Tongue (tissue), 2 donors: ENCODE measurements around the gene MAP4K5. TPM values are rescaled to one million over a fixed set of nuclear protein-coding genes. Genes with fewer than 3 reads are reported as not detected.

Experiments used
- DNase-seq: peaks from one replicate; pipeline ENCODE4 v3.0.0-alpha.2; 2015
- total RNA-seq: library from RNA; depleted of rRNA; stranded (reverse); fragments of >200 nt; gene quantifications from one replicate; pipeline ENCODE4 v1.2.3, GENCODE V29; 2014

The MAP4K5 gene
- total RNA-seq, 1 donor from 2014 or later, result 128 TPM

DNA sequence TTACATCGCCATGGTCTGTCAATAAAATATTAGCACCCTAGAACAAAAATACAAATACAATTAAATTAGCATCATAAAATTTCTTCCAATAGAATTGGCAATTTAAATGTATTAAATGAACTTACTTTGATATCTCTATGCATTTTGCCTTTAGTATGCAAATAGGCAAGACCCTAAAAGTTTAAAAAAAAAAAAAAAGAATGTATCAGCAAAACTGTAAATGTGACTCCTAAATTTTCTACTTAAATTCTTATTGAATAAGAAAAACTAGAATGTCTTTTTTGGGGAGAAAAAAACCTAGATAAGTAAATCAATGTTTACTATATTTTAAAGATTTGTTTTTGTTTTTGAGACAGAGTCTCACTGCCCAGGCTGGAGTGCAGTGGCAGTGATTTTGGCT is 56.2 kb downstream of the MAP4K5 start:
- DNase-seq, result no peak

DNA sequence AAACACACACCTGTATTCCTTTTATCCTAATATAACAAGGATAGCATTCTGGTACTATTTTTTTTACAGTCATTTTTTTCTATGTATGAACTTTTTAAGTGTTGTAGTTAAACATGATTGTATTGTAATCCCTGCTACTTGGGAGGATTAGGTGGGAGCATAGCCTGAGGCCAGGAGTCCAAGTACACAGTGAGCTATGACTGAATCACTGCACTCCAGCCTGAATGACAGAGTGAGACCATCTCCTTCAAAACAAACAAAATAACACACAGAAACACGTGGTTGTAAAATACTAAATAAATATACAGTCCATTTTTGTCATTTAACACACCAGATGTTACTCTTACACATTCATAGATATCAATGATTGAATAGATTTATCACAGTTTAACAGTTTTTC is 56.9 kb downstream of the MAP4K5 start:
- peak; percentile 18 for DNase-seq

DNA sequence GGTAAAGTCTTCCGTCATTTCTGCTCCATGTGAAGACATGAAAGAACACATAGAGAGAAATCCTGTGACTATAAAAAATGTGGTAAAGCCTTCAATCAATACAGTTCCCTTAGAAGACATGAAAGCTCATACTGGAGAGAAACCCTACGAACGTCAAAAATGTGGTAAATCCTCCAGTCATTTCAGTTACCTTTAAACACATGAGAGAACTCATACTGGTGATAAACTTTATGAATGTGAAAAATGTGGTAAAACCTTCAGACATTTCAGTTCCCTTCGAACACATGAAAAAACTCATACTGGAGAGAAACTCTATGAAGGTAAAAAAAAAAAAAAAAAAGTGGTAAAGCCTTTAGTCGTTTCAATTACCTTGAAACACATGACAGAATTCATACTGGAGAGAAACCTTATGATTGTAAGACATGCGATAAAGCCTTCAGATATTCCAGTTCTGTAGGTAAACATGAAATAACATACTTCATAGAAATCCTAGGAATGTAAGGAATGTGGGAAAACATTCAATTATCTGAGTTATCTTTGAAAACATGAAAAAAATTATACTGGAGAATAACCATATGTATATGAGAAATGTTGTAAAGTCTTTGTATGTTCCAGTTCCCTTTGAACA is 60.4 kb downstream of the MAP4K5 start:
- DNase-seq, result no peak

DNA sequence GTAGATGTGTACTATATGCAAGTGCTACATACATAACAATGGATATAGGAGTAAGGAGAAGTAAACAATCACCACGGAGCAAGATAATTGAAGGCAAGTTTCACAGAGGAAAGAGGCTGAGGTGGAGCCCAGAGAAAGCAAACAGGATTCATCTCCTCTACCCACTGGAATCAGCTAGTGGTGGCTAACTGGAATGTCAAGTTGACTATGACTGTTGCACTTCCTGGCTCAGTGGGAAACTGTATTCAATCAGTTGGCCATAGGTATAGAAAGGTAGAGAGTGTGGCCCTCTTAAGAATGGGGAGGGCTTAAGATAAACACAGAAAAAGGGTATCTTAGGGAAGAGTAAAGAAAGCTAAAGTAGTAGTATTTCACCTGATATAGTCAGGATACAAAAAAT is 62.4 kb downstream of the MAP4K5 start:
- DNase-seq, result no peak

DNA sequence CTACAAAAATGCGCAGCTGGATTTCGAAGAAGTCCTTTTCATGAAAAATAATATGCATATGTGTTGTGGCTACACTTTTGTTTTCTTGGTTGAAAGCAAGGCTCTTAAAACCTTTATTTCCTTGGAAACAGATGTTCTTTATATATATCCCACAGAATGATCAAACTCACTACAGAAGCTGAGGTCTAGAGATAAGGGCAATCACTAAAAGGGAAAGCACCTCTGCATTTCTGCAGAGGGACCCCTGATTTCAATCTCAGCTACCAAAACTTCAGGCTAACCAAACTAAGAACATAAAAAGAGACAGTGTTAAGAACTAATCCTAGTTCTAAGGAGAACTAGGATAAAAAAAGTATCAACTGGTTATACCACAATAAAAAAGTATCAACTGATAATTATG is 70.3 kb downstream of the MAP4K5 start:
- DNase-seq, result no peak

DNA sequence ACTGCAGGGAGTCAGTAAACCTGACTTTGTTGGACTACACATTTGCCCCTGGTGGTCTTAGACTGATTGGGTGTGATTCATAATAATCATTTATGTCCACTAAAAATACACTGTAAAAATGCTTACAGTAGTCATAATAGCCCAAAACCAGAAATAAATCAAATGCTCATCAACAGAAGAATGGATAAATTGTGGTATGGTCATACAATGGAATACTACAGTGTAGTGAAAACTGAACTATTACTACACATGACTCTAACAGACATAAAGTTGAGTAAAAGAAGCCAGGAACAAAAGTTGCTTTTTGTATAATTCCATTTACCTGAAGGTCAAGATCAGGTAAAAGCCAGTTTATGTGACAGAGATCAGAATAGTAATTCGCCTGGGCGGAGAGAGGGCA is 78.5 kb downstream of the MAP4K5 start:
- DNase-seq, result no peak

DNA sequence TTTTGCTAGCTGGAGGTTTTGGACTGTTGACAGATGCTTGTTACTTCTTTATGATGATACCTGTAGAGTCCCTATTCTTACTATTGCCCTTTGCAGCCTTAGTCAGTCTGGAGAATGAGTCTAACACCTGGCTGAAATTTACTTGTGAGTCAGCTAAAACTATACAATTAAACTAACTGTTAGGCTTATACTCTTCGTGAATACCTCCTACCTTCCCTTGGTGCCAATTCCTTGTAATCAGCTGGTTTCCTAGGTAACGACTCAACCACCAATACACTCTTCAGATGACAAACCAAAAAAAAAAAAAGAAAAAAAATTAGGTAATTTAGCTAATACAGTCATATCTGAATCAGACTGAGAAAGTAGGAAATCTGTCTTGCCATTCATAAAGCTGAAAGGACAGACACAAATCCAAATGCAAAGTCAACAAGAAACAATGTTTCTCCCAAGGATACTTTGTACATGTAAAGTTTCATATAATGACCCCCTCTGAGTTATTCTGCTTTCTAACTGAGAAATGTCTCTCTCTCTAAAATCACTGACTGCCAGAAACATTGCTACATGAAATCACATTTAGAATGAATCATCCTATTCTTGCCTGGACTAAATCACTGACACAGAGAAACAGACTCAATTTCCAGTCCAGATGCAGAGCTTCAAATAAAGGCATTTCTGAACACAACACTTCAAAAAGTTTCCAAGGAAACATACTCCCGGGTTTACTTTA is 79.2 kb downstream of the MAP4K5 start:
- peak; percentile 56 for DNase-seq

DNA sequence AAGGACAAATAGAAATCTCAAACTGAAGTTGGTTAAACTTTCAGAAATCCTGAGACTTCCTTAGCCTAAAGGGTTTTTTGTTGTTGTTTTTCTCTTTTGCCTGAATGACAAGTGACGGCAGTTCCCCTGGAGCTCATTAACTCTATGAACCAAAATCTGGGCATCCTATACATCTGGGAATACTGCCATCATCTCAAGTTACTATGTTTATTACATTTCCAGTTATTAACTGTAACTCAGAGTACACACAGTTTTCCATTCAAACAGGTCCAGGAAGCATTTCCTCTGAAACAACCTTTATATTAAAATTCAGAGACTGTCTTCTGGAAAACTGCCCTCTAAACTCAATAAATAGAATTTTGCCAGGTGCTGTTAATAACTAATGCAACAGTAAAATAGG is 80.1 kb downstream of the MAP4K5 start:
- DNase-seq, result peak; percentile 18

DNA sequence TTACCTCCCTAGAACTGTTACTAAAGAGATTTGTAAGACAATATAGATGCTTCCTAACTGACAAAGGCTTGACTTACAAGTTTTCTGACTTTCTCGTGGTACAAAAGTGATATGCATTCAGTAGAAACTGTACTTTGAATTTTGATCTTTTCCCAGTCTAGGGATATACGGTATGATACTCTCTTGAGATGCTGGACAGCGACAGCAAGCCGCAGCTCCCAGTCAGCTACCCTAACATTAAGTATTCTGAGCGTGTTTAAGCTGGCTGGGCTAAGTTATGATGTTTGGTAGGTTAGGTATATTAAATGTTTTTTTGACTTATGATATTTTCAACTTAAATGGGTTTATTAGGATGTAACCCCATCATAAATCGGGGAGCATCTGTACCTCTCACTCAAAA is 80.5 kb downstream of the MAP4K5 start:
- no peak for DNase-seq

DNA sequence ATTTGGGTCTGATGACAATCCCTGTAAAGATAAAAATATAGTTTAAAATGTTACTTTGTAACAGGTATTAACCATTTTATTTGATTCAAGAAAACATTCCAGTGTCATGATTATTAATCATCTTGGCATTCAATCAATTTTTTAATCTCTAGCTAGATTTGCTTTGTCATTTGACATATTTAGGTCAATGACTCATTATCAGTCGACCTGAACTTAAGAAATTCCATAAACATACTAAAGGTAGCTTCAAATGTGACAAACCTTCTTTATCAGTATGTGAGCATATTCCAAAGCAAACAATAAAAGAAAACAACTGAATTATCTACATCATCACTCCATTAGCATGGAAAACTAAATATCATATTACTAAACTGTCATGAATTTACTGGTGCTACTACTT is 84.9 kb downstream of the MAP4K5 start:
- DNase-seq, result no peak

DNA sequence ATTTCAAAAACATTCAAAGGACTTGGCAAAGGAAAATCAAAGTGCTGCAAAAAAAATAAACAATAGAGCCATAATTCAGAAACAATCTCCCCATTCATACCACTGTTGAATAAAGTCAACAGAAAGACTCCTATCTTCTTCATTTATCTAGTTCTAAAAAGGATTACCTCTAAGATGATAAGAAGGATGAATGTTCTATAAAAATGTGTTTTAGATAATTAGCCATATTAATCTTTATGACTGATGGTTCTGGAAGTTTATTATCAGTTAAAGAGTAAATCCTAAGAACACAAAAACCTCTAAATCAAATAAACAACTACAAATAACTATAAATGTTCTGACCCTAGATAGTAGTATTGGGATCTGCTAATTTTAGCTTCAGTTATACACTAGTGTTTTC is 97.8 kb downstream of the MAP4K5 start:
- DNase-seq, result no peak

DNA sequence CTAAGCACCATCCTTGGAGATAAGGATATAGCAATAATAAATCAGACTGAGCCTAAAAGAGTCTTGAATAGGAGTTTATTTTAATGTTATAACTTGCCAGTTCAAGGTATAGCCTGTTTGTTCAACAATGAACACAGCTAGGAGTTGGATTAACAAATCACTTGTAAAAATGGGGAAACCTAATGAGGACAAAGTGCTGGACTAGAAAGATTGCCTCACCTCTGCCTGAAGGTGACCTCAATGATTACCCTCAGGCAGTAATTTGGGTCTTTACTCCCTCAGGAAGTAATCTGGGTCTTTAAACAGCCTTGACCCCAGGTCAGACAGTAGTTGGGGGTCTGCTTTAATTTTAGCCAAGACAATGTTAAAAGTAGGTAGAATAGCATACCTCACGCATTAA is 100.2 kb downstream of the MAP4K5 start:
- DNase-seq, result no peak

DNA sequence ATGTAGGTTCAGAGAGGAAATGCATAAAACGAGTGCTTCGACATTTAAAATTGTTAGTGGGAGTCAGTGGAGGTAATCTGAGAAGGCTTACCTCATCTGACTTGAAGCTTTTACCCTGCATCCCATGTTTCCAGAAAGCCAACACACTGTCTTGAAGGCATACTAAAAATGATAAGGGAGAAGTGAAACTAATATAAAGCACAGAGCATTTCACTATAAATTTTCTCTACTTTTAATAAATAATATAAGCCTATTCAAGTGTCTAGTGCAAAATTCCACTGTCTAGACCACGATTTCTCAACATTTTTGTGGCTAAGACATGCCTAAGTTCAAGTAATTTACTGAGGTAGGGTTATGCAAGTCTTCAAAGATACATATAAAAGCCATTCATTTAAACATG is 106.6 kb downstream of the MAP4K5 start:
- DNase-seq, result no peak

DNA sequence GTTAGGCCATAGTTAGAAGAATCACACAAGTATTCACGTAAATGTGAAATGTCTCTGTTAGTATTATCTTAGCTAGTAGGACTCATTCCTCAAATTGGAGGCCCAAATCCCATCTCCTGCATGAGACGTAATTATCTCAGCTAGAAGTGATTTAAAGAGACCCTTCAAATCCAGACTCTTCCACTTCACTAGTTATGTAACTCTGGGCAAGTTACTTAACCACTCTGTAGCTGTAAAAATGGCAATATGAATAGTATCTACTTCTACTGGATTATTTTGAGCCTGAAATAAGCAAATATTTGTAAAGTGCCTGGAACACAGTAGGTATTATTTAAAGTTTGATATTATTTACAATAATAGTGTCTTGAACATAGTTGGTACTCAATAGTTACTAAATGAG is 107.3 kb downstream of the MAP4K5 start:
- DNase-seq, result no peak

DNA sequence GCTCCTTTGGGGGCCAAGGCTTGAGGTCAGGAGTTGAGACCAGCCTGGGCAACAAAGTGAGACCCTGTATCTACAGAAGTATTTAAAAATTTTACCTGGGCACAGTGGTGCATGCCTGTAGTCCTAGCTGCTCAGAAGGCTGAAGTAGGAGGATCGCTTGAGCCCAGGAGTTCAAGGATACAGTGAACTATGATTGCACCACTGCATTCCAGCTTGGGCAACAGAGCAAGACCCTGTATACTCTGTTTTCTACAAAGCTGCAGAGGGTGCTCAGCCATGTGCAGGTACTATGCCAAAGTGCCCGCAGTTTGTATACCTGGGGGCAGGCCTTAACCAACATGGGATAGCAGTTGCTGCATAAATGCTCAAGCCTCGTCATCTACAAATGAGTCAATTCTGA is 108.8 kb downstream of the MAP4K5 start:
- DNase-seq, result no peak

DNA sequence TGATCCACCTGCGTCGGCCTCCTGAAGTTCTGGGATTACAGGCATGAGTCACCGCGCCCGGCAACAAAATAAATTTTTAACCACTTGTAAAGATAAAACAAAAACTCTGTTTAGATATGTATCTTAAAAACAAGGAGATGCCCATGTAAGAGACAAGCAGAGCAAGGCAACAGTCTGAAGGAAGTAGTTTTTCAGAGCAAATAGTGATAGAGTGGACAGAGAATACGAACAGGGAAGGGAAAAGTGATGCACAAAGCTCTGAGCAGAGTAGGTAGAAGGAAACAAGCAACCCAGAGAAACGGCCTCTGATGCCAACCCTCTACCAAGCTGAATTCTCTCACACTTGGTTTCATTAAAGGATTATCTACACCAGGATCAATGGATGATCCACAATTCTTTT is 110.9 kb downstream of the MAP4K5 start:
- DNase-seq, result no peak

DNA sequence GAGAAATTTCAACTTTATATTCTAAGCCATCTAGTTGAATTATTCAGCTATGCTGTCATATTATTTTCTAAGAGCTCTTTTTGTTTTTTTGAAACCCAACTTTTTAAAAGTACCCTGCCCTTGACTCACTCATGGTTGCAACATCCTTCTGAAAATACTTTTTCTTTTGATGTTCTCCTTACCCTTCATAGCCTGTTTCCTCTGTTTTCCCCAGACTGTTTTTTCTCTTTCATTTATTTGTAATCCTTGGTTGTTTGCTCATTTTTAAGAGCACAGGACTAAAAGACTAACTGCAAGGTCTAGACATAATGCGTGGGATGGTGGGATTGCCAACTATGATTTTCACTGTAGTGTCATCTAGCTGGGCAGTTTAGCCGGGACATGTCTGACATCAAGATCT is 114.5 kb downstream of the MAP4K5 start:
- DNase-seq, result no peak

DNA sequence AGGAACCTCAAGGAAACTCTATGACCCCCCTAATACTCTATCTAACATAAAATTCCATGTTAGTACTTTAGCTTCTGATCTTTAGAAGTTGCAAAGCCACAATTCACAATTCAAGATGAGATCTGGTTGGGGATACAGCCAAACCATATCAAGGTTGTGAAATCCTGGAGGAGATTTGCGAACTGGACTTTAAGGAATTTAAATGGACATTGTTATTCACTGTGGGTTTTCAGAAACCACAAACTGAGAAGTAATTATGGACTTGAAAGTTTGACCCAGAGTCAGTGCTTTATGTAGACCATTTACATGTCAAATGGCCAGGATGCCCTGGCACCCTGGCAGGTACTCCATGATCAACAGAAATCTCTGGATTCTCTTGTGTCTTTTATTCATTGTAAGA is 121.4 kb downstream of the MAP4K5 start:
- DNase-seq, result no peak

DNA sequence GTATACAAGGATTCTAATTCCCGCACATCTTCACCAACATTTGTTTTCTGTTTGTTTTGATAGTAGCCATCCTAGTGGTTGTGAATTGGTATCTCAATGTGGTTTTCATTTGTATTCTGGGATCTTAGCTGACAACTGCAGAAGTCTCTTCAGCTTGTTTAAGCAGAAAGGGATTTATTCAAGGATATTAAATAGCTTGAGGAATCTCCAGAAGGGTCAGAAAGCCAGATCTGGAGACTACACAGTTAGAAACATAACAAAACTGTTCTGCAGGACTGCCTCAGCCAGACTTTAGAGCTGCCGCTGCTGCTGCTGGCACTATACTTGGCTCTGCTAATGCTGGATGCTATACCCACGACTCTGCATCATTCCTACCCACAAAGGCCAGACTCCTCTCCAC is 122.3 kb downstream of the MAP4K5 start:
- no peak for DNase-seq

DNA sequence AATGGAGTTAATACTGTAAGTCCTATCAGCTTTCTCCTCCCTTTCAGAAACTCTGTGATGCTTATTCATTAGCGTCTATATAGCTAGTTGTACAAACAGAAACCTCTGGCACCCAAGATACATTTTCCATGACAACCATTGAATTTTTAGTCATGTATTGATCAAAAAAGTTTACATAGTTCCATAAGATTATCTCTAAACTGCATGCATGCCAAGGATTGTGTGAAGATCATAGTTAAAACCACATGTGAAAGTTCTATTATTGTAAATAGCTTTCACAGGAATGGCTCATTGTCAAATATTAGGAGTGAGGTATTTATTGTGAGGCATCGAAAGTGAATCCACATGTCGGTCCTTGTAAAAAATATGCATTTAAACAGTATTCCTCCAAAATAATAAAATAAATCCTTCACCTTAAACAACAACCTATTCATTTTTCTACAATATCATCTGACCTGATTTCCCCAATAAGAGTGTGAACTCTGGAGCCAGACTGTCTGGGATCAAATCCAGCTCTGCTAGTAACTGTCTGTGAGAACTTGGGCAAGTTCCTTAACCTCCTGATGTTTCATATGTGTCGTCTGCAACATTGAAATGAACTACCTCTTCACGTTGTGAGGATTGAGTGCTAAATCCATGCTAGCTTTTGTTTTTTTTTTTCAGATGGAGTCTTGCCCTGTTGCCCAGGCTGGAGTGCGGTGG is 125.1 kb downstream of the MAP4K5 start:
- DNase-seq, result peak; percentile 33

DNA sequence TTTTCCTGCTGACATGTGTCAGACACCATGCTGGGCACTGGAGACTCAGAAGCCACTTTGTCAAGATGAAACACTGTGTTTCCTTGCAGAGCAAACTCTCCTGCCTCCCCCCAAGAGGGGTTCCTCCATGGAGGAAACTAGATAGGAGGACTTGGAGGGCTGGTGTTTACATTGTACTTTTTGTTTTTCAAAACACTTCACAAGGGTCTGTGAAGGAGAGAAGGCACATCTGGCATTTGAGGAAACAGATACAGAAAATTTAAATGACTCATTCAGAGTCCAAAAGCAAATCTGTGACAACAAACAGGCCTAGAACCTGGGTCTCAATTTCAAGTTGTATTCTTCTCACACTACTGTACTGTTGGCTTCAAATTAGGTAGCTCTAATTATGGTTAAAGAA is 128.9 kb downstream of the MAP4K5 start:
- no peak for DNase-seq

DNA sequence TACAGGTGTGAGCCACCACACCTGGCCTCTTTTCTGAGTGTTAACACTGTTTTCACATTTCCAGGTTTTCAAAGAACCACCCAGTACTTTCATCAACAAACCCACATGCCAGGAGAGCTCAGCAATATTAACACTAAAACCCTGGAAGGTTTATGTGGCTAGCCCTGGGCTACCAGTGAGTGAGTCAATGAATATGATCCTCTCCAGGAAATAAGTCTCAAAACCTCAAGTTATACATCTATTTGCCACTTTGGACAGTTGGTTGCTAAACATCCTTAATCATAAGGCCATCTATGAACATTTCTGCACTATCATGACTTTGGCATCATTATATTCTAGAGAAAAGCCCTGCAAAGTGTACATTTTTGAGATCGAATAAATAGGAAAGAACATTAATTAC is 129.4 kb downstream of the MAP4K5 start:
- no peak for DNase-seq

DNA sequence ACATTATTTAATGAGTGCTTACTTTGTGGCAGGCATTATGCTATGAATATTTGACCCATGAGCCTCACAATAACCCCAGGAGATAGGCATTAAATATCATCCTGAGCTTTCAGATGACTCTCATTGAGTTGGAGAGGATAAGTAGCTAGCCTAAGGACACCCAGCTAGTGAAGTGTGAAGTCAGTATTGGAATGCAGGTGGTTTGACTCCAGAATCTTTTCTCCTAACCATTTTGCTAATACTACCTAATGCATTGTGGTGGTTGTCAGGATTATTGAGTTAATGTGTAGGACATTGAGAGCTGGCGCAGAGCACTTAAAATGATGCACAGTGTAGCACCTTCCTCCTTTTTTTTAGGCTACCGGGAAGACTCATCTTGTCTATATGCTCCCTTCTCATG is 131.9 kb downstream of the MAP4K5 start:
- no peak for DNase-seq
